ENCODE results near the gene DNAAF9. TPM values are rescaled to one million over a fixed set of nuclear protein-coding genes. Genes with fewer than 3 reads are reported as not detected.
A peak's percentile ranks its signal among the peaks of the same experiment; 100 is the strongest.
"Not testable (repeated sequence)": the region's sequence is repeated elsewhere in the genome, so short reads cannot be mapped to it uniquely, and the experiment has no call there.

Gene DNAAF9
- total RNA-seq, 4 donors from 2014 or later: 42.3 to 56.6 (median 46.3) TPM

GRCh38 chr20:3434232-3434631 lies 26.8 kb upstream of the DNAAF9 start:
- no peaks in the 10 kb centered on the region for H3K27me3 ChIP-seq
- TF ChIP-seq CTCF (IDR thresholded peaks at IDR 0.05 in 4 of 5, conservative IDR thresholded peaks at IDR 0.05 in 1 of 5): no peak
- no peak for TF ChIP-seq POLR2A (IDR thresholded peaks at IDR 0.05)
- ATAC-seq: peak in 1 of 2 donors; percentile 33
- H3K9me3 ChIP-seq: no peaks in the 10 kb centered on the region
- no peak overlapping the region for H3K4me3 ChIP-seq
- intact Hi-C loops (cut with DNase I; ENCODE audit: low total_unique reads): no loop called here
- in situ Hi-C loops (cut with MboI; ENCODE audit: low sequenced_read_pairs in 4 of 4): no loop called here
- H3K4me1 ChIP-seq: no peaks in the 10 kb centered on the region
- no peak overlapping the region for H3K27ac ChIP-seq
- DNase-seq: no peak
- no peaks in the 10 kb centered on the region for H3K36me3 ChIP-seq

GRCh38 chr20:3433744-3434143 lies 26.3 kb upstream of the DNAAF9 start:
- in situ Hi-C loops (cut with MboI; ENCODE audit: low sequenced_read_pairs in 4 of 4): no loop called here
- Histone ChIP-seq H3K27ac (no peak overlapping the region), H3K9me3 (no peaks in the 10 kb centered on the region), H3K27me3 (no peaks in the 10 kb centered on the region), H3K4me3 (no peak overlapping the region), H3K4me1 (no peaks in the 10 kb centered on the region), H3K36me3 (no peaks in the 10 kb centered on the region)
- TF ChIP-seq CTCF (IDR thresholded peaks at IDR 0.05 in 4 of 5, conservative IDR thresholded peaks at IDR 0.05 in 1 of 5): no peak
- no peak for TF ChIP-seq POLR2A (IDR thresholded peaks at IDR 0.05)
- intact Hi-C loops (cut with DNase I; ENCODE audit: low total_unique reads): no loop called here
- no peak for ATAC-seq
- no peak for DNase-seq

- intact Hi-C loops (cut with DNase I; ENCODE audit: low total_unique reads) (no loop called here), in situ Hi-C loops (cut with MboI; ENCODE audit: low sequenced_read_pairs in 4 of 4) (no loop called here)
- Histone ChIP-seq H3K4me3 (no peak overlapping the region), H3K36me3 (no peaks in the 10 kb centered on the region), H3K27ac (no peak overlapping the region), H3K9me3 (no peaks in the 10 kb centered on the region), H3K27me3 (no peaks in the 10 kb centered on the region), H3K4me1 (no peaks in the 10 kb centered on the region)
- no peak for DNase-seq
- ATAC-seq: no peak
- TF ChIP-seq CTCF (IDR thresholded peaks at IDR 0.05 in 4 of 5, conservative IDR thresholded peaks at IDR 0.05 in 1 of 5) (no peak), POLR2A (IDR thresholded peaks at IDR 0.05) (no peak)
These were observed 25.4 kb upstream of the DNAAF9 start for GRCh38 chr20:3432844-3433243.

GRCh38 chr20:3431109-3431508 lies 23.6 kb upstream of the DNAAF9 start:
- intact Hi-C loops (cut with DNase I; ENCODE audit: low total_unique reads): no loop called here
- TF ChIP-seq CTCF (IDR thresholded peaks at IDR 0.05 in 4 of 5, conservative IDR thresholded peaks at IDR 0.05 in 1 of 5): no peak
- no peak for TF ChIP-seq POLR2A (IDR thresholded peaks at IDR 0.05)
- DNase-seq (no peak), ATAC-seq (no peak)
- H3K27me3 ChIP-seq: no peaks in the 10 kb centered on the region
- H3K4me1 ChIP-seq: no peaks in the 10 kb centered on the region
- no peaks in the 10 kb centered on the region for H3K9me3 ChIP-seq
- no peaks in the 10 kb centered on the region for H3K36me3 ChIP-seq
- no peak overlapping the region for H3K4me3 ChIP-seq
- H3K27ac ChIP-seq: no peak overlapping the region
- in situ Hi-C loops (cut with MboI; ENCODE audit: low sequenced_read_pairs in 4 of 4): no loop called here

GRCh38 chr20:3430376-3431069 lies 23.1 kb upstream of the DNAAF9 start:
- ATAC-seq (no peak), DNase-seq (no peak)
- intact Hi-C loops (cut with DNase I; ENCODE audit: low total_unique reads) (no loop called here), in situ Hi-C loops (cut with MboI; ENCODE audit: low sequenced_read_pairs in 4 of 4) (no loop called here)
- H3K36me3 ChIP-seq: no peaks in the 10 kb centered on the region
- no peak overlapping the region for H3K27ac ChIP-seq
- no peaks in the 10 kb centered on the region for H3K27me3 ChIP-seq
- TF ChIP-seq POLR2A (IDR thresholded peaks at IDR 0.05) (no peak), CTCF (IDR thresholded peaks at IDR 0.05 in 4 of 5, conservative IDR thresholded peaks at IDR 0.05 in 1 of 5) (no peak)
- no peaks in the 10 kb centered on the region for H3K4me1 ChIP-seq
- no peaks in the 10 kb centered on the region for H3K9me3 ChIP-seq
- no peak overlapping the region for H3K4me3 ChIP-seq

GRCh38 chr20:3426766-3427165 lies 19.3 kb upstream of the DNAAF9 start:
- H3K4me1 ChIP-seq; DNase-seq; H3K9me3 ChIP-seq; intact Hi-C loops (cut with DNase I; ENCODE audit: low total_unique reads); ATAC-seq; H3K27ac ChIP-seq; in situ Hi-C loops (cut with MboI; ENCODE audit: low sequenced_read_pairs in 4 of 4); H3K36me3 ChIP-seq; H3K27me3 ChIP-seq; H3K4me3 ChIP-seq: not testable (repeated sequence)

All from gastrocnemius medialis (tissue), 4 donors.